HFF-Myc (cell line): Measurements from ENCODE around the gene TSPAN9.
A peak's percentile ranks its signal among the peaks of the same experiment; 100 is the strongest.

Source experiments
- DNase-seq: peaks from one replicate; pipeline ENCODE4 v3.0.0-alpha.2; 2011; ENCODE audit warnings: low read depth; ENCODE audit errors: extremely low read depth
- H3K4me3 ChIP-seq: replicated peaks from 2 replicates; pipeline ENCODE4 v1.5.1; 2011; ENCODE audit warnings: low read depth, mild to moderate bottlenecking, control low read depth, low read length
- TF ChIP-seq, protein P1 (sequence below): IDR thresholded peaks from 2 replicates; pipeline ENCODE4 v1.5.1; 2012; ENCODE audit warnings: mild to moderate bottlenecking, low read depth, low read length, control low read depth; ENCODE audit errors: missing control alignments

The TSPAN9 gene

DNA sequence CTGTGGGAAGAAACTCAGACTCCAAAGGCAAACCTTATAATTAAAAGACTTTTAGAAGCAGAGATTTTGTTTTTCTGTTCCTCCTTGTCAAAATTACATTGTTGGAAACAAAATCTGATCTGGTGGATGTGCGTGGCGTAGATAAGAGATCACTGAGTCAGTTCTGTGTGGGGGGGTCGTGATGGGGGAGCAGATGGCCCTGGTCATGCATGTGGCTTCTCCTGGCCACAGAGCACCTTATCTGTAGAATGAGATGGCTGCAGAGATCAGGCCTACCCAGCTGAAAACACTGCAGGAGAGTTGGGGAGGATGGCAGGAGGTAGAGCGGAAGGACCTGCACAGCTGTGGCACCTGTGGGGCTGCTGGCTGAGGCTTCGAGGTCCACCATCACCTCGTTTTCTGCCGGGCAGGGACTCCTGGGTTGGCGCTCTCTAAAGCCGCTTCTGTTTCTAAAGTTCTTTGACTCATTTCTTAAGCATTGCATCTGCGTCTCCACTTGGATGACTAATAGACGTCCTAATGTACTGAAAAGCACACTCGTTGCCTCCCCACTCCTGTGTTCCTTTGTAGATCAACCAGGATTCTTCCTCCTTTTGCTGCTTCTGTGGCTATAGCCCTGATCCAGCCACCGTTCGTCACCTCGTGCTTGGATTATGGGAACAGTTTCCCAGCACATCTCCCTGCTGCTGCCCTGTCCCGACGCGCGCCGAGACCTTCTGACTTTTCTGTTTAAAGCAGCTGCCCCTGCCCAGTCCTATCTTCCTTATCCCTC lies 93.4 kb downstream of the TSPAN9 start:
- DNase-seq = peak; percentile 69
- TF ChIP-seq, protein P1, sequence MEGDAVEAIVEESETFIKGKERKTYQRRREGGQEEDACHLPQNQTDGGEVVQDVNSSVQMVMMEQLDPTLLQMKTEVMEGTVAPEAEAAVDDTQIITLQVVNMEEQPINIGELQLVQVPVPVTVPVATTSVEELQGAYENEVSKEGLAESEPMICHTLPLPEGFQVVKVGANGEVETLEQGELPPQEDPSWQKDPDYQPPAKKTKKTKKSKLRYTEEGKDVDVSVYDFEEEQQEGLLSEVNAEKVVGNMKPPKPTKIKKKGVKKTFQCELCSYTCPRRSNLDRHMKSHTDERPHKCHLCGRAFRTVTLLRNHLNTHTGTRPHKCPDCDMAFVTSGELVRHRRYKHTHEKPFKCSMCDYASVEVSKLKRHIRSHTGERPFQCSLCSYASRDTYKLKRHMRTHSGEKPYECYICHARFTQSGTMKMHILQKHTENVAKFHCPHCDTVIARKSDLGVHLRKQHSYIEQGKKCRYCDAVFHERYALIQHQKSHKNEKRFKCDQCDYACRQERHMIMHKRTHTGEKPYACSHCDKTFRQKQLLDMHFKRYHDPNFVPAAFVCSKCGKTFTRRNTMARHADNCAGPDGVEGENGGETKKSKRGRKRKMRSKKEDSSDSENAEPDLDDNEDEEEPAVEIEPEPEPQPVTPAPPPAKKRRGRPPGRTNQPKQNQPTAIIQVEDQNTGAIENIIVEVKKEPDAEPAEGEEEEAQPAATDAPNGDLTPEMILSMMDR = no peak
- H3K4me3 ChIP-seq = no peak overlapping the region

DNA sequence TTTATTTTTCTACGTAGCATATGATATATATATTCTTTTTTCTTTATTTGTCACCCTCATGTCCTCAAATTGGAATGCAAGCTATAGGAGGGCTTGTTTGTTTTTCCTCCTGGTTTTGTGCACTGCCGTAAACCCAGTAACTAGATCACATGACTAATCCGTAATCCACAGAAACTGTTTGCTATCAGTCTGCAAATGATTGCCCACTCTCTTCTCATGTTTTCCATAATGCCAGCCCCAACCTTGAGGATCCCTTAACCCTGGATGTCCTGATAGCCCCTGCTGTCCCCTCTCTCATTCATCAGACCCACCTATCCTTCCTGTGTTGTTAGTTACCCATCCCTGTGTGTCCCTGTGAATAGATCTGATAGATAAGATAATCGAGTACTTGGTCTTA lies 94.0 kb downstream of the TSPAN9 start:
- DNase-seq = no peak
- H3K4me3 ChIP-seq = no peak overlapping the region
- TF ChIP-seq, protein P1 = no peak

- no peak for DNase-seq
- H3K4me3 ChIP-seq = no peak overlapping the region
- TF ChIP-seq, protein P1 = no peak
Observed at GRCh38 chr12:3172124-3173007, 95.2 kb downstream of the TSPAN9 start.

- no peak for DNase-seq
Observed at GRCh38 chr12:3173008-3173553, 95.9 kb downstream of the TSPAN9 start.

GRCh38 chr12:3173912-3174311 lies 96.7 kb downstream of the TSPAN9 start:
- H3K4me3 ChIP-seq = no peak overlapping the region
- no peak for DNase-seq
- TF ChIP-seq, protein P1 = no peak

More at GRCh38 chr12:3173008-3173553, 95.9 kb downstream of the TSPAN9 start:
- TF ChIP-seq, protein P1 = no peak
- no peak overlapping the region for H3K4me3 ChIP-seq

GRCh38 chr12:3175238-3175637 lies 98.1 kb downstream of the TSPAN9 start:
- no peak overlapping the region for H3K4me3 ChIP-seq
- no peak for DNase-seq
- TF ChIP-seq, protein P1 = no peak
